ENCODE measurements around the gene PPP1R10. TPM values are rescaled to one million over a fixed set of nuclear protein-coding genes. Genes with fewer than 3 reads are reported as not detected.
A peak's percentile ranks its signal among the peaks of the same experiment; 100 is the strongest.

The PPP1R10 gene
- total and polyA plus RNA-seq, 2 of the 13 experiments (the other 11 are each of a cell fraction or from before 2014, with no cell fraction given) = 26.3 to 38.4 TPM

- TF ChIP-seq, protein P1, sequence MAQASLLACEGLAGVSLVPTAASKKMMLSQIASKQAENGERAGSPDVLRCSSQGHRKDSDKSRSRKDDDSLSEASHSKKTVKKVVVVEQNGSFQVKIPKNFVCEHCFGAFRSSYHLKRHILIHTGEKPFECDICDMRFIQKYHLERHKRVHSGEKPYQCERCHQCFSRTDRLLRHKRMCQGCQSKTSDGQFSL (CRISPR knock-in tag; IDR thresholded peaks at IDR 0.05) = peak; percentile 63; the same call in 1 of the 2 replicates
- TF ChIP-seq PRDM15 (CRISPR knock-in tag; IDR thresholded peaks at IDR 0.05) (no peak), HOXD1 (CRISPR knock-in tag; IDR thresholded peaks at IDR 0.05) (peak; percentile 75), ZNF280D (CRISPR knock-in tag; IDR thresholded peaks at IDR 0.05) (peak; percentile 50; the same call in 1 of the 2 replicates), FIP1L1 (IDR thresholded peaks at IDR 0.05; ENCODE audit: borderline replicate concordance, insufficient read depth, low read depth, low read length) (no peak), TBX3 (IDR thresholded peaks at IDR 0.05; ENCODE audit: borderline replicate concordance) (peak; percentile 44), ZNF639 (CRISPR knock-in tag; conservative IDR thresholded peaks at IDR 0.05) (no peak; the same call in 1 of the 2 replicates), BHLHE40 (IDR thresholded peaks at IDR 0.05; ENCODE audit: low read length) (peak; percentile 97), ZNF883 (CRISPR knock-in tag; IDR thresholded peaks at IDR 0.05; ENCODE audit: not compliant biosample characterization) (no peak), NFKBIZ (CRISPR knock-in tag; IDR thresholded peaks at IDR 0.05) (peak; percentile 43), ZNF550 (CRISPR knock-in tag; IDR thresholded peaks at IDR 0.05; ENCODE audit: borderline replicate concordance) (no peak), SRF (IDR thresholded peaks at IDR 0.05; ENCODE audit: low read depth, low read length) (0 out of 2 replicates have a peak, but pooled peaks have one; percentile 21), ZNF83 (CRISPR knock-in tag; IDR thresholded peaks at IDR 0.05; ENCODE audit: borderline replicate concordance) (peak; percentile 18; the same call in 1 of the 2 replicates)
These were observed 60.8 kb downstream of the PPP1R10 start, which contains the start of gene GNL1 (continued) for GRCh38 chr6:30556066-30556905.
